ENCODE results near the gene CELA3B. TPM values are rescaled to one million over a fixed set of nuclear protein-coding genes. Genes with fewer than 3 reads are reported as not detected.
"Not testable (repeated sequence)": the region's sequence is repeated elsewhere in the genome, so short reads cannot be mapped to it uniquely, and the experiment has no call there.

The CELA3B gene, protein sequence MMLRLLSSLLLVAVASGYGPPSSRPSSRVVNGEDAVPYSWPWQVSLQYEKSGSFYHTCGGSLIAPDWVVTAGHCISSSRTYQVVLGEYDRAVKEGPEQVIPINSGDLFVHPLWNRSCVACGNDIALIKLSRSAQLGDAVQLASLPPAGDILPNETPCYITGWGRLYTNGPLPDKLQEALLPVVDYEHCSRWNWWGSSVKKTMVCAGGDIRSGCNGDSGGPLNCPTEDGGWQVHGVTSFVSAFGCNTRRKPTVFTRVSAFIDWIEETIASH
- polyA plus RNA-seq (ENCODE audit: insufficient read length), result 0.38 TPM
- long read RNA-seq, donor 1, result 0 reads
- long read RNA-seq, donor 2, result 0 reads
- long read RNA-seq, donor 3, result 0 reads
- long read RNA-seq, donor 4, result 0 reads
- long read RNA-seq, donor 5, result 0 reads
- long read RNA-seq, donor 6, result 0 reads
- long read RNA-seq, donor 7, result 0 reads
- long read RNA-seq, donor 8, result 0 reads

DNA sequence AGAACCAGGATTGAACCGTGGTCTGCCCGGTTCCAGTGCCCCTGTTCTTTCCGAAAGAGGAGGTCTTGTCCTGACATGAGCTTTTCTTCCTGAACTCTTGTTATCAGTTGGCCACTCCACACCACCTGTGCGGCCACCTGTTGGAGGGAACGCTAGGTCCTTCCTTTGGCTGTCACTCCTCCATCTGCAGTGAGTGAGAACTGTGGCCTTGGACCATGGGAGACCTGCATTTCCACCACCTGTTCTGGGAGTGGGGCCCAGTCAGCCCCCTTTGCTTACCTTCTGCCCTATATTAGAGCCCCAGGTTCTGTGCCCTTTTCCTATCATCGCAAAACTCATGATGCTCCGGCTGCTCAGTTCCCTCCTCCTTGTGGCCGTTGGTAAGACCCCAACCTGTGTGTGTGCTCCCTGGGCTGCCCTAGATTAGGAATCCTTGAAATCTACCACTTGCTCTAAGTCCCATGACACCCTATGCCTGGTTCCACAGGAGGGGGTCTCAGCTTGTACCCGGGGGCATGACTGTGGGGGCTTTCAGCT lies at the start of gene CELA3B:
TSS of gene CELA3B (plus strand) at position 320 of the 537 bp plus-strand sequence. CDS start at position 338, 18 bp downstream.
- DNase-seq, result not testable (repeated sequence)

DNA sequence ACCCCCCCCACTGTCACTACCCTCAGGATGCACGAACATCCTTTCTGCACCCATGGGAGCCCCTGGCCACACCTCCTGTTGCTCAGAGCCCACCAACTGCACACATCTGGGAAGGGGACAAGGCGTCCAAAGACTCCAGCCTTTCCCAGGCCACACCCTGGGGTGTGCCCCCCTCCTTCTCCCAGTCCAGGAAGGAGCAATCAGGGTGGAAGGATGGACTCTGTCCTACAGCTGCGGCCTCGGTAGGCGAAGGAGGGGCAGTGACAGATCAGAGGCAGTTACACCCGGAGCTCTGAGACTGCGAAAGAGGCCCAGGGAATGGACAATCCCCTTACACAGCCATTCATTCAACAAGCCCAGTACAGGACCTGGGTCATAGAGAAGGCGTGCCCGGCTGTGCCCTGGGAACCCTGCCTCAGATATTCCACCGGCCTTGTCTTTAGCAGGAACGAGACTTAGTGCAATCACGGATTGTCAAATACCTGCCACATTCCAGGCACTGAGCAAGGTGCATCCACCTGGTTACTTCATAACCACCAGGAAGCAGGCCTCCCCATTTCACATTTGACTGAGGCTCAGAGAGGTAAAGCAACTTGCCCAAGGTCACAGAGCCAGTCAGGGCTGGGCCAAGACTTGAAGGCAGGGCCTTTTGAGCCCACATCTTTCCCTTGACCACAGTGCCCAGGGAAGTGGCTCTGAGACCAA lies 49.1 kb upstream of the CELA3B start:
- no peak for DNase-seq

DNA sequence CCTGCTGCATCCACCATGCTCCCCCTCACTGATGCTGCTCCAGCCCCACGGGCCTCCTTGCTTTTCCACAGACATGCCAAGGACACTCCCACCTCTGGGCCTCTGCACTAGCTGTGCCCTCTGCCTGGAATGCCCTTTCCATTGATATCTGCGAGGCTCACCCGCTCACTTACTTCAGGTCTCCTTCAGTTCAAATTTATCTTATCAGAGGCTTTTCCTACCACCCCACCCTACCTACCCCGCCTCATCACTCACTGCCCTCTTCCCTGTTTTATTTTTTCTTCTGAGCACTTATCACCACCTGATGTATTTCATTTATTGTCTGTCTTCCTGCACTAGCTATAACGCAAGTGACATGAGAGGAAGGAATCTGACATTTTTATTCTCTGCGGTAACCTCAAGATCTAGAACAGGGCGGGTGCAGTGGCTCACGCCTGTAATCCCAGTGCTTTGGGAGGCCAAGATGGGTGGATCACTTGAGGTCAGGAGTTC lies 46.7 kb upstream of the CELA3B start:
- no peak for DNase-seq

DNA sequence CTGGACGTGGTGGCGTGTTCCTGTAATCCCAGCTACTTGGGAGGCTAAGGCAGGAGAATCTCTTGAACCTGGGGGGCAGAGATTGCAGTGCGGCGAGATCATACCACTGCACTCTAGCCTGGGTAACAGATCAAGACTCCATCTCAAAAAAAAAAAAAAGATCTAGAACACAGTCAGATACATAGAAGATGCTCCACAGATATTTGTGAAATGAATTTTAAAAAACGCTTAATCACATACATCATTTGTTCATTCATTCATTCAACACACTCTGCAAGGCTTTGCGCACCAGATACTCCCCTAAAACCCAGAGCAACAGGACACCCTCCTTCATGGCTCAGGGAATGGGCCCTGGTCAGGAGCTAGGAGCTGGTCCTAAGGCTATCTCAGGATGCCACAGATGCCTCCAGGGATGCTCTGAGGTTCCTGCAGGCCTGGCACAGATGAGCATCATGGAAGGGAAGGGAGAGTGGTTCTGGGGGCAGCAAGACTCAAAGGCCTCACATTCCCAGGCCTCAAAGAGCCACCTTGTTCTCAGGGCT lies 46.1 kb upstream of the CELA3B start:
- no peak for DNase-seq

DNA sequence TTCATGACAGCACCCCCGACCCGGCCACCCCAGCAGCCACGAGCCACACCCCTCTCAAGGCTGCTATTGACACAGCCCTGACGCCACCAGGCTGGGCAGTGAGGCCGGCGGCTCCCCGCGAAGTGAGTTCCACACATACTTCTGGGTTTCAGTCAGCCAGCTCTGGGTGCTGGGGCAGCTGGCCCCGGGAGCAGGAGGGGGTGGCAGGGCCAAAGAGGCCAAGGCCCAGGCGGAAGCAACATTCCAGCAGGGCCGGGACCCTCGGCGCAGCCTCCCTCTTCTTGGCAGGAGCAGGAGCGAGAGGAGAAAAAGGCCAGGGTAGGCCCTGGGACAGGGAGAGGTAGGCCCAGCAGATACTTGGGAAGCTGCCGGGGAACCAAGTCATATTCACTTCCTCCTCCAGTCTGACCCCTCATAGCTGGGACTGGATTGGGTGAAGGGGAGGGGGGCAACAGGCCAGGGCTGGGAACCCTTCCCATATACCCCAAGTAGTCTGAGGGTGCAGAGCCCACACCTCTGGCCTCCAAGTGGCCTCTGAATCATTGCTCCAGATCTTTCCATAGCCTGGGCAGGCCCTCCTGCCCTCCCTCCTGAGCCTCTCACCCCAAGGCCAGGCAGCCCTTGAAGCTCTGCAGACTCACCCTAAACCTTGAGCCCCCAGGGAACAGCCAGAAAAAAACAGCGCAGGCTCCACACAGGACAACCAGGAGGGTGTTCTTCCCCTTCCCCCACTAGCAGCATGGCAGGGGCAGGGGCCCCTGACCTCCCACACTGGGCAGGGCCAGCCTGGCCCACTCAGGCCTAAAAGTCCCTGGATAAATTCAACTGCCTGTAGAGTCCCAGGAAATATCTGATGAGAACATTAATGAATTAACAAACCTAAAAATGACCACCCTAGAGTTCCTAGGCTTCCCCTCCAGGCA lies 45.4 kb upstream of the CELA3B start:
- DNase-seq, result no peak

DNA sequence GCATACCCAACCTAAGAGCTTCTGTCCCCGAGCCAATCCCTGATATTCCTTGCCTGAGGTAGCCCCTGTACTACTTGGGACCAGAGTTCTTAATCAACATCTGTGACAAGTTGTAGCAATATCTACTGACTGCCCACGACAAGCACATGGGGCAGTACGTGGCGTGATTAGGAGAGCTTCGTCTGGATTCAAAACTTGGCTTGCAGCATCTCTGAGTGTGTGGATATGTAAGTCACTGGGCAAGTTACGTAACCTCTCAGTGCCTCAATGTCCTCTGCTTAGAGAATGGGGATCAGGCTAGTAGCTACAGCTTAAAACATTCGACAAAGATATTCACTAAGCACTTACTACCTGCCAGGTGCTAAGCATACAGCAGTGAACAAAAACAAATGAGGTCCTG lies 44.7 kb upstream of the CELA3B start:
- no peak for DNase-seq

DNA sequence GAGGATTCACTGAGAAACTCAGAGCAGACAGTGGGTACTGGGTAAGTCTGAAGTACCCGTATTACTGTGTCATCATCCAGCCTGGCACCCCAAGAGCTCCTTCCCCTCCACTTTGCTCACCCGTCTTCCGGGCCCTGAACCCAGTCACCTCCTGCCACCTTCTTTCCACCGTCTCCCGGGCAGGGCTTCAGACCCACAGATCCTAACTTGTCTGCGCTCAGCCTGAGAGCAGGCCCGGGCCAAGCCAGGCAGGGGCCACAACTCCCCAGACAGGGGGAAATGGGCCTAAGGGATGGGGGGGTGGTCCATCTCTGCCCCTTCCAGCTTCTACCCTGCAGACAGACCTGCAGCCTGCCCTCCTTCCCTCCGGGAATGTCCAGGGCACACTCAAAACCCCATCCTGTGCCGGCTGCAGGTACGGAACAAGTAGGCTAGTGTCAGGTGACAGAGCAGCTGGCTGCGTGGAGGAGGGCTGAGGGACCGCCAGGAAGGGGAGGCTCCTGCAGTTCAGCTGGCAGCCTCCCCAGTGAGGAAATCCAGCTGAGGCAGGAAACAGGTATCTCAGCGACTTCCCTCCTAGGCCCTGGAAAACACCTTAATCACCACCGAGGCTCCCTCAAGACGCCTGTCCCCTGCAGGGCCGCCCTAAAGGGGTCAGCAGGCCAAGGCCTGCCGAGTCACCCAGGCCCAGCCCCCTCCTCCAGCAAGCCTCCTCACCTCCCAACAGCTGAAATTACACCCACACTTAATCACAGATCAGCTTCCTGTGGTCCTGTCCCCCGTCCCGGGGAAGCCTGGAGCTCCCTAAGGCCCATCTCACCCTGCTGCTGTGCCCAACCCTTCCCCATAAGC lies 43.2 kb upstream of the CELA3B start:
- no peak for DNase-seq

DNA sequence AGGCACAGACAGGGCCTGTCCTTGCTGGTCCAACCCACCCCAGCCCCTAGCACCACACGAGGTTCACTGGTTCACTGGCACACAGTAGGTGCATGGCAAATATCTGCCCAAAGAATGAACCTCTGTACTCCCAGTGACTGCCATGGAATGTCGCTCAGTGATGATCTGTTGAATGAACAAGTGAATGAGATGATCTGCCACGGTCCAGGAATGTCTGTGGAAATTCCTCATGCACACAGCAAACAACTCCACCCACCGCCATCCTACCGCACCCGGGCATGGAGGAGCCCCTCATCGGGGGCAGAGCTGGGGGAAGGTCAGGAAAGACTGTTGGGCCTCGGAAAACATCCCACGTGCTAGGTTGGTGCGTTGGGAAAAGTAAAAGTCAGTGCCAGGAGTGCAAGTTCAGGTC lies 41.4 kb upstream of the CELA3B start:
- no peak for DNase-seq

DNA sequence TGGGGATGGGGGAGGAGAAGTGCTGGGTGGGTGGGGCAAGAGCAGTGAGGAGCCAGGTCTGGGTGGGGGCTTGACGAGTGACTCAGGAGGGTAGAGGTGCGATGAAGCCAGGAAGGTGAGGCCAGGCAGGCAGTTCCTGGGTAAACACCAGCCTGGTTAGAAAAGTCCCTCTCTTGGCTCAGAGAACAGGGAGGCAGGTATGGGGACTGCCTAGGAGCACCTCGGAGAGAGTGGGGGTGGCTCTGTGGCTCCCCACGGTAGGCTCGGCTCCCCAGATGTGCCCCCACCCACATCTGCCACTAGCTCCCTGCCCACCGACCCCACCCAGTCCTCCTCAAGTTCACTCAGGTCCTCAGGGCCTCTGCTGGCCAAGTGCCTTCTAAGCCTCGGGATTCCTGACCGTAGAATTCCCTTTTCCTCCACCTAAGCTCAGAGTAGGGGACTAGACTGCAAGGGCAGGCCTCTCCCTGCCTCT lies 40.9 kb upstream of the CELA3B start:
- no peak for DNase-seq

DNA sequence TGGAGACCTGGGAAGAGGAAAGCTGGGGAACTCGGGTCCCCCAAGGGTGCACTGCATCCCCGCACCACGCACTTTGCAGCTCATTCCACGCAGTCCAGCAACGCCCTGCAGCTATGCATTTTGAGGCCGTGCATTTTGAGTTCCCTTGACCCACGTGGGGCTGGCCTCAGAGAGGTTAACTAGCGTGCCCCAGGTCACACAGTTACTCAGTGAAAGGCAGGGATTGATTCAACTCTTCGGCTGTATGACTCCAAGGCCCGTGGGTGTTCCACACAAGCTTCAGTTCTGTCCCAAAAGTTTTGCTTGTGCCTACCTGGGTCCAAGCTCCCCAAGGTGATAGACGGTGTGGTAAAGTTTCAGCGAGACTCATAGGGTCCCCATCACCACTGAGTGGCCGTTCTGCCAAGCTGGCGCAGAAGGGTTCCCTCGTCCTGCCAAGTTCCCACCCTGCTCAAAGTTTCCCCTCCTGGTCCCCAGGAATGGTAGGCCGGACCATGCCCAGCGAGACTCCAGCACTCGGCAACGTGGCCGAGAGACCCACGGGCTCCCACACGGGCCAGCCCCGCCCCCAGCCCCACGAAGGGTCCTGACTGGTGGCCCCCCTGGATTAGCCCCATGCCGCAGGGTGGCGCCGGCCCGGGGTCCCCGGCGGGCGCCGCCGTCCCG lies 40.3 kb upstream of the CELA3B start:
- no peak for DNase-seq

DNA sequence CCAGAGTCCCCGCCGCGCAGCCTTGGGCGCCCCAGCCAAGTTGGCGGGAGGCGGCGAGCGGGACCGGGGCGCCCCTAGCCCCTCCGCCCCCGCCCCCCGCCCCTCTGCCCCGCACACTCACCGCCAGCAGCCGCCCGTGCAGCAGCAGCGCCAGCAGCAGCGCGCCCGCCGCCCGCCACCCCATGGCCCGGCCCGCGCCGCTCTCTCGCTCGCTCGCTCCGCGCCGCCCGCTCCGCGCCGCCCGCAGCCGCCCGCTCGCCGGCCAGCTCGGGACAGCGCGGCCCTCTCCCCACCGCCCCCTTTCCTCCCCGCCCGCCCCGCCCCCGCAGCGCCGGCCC lies 39.8 kb upstream of the CELA3B start, which contains the start of gene HSPG2:
TSS of gene HSPG2 (minus strand) at position 277 of the 338 bp plus-strand sequence. CDS start at position 184, 93 bp downstream.
- no peak for DNase-seq

DNA sequence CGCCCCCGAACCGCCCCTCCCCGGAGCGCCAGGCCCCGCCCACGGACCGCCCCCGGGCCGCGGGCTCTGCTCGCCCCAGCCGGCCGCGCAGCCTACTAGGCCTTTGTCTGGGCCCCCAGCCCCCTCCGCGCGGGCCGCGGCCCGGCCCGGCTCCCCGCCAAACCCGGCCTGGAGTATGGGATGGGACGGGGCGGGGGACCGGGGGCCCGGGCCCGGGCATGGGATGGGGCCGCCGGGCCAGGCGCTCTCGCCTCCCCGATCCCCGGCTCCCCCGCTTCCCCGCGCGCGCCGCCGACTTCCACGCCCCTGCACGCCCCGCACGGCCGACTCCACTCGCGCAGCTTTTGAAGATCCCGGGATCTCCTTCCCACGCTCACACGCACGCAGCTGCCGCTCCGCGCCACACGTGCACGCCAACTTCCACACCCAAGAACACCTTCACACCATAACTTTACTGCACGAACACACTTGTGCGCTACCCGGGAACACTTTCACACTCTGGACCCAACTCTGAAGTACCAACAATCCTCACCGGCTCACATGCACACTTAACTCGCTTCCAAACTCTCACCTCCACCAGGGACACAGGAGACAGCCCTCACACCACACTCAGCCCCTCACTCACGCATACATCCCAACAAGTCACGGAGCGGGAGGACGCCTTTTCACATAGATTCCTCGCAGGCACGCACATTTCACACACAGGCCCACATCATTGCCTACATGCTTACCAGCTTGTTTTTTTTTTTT lies 39.3 kb upstream of the CELA3B start:
- peak; percentile 84 for DNase-seq

DNA sequence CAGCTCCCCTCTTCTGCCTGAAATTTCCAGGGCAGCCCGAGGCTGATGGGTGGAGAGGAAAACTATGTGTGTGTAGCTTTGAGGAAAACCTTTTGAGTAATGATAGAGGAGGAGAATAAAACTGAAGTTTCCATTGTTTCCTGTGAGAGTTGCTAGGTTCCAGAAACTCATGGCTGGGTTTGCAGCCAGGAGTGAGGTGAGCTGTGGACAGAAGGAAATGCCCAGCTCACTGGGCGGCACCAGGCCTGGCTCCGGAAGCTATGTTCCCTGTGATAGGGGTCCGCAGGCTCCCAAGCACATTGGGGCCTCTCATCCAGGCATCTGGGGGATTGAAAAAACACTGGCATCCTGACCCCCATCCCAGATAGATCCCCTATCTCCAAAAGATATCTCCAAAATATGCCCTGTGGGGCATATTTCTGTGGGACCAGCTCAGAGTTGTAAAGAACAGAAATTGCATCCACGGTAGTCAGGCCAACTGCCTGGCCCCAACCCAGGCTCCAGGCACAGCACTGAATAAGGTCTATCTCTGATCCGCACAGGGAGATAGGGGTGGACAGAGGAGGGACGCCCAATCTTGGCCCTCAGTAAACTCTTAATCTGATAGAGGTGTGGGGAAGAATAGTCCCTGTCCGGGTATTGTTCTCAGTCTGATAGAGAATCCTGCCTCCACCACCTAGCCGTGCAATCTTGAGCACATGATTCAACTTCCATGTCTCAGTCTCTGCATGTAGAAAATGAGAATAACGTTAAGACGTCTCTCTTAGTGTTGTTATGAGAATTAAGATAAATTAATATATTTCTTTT lies 37.9 kb upstream of the CELA3B start:
- no peak for DNase-seq

DNA sequence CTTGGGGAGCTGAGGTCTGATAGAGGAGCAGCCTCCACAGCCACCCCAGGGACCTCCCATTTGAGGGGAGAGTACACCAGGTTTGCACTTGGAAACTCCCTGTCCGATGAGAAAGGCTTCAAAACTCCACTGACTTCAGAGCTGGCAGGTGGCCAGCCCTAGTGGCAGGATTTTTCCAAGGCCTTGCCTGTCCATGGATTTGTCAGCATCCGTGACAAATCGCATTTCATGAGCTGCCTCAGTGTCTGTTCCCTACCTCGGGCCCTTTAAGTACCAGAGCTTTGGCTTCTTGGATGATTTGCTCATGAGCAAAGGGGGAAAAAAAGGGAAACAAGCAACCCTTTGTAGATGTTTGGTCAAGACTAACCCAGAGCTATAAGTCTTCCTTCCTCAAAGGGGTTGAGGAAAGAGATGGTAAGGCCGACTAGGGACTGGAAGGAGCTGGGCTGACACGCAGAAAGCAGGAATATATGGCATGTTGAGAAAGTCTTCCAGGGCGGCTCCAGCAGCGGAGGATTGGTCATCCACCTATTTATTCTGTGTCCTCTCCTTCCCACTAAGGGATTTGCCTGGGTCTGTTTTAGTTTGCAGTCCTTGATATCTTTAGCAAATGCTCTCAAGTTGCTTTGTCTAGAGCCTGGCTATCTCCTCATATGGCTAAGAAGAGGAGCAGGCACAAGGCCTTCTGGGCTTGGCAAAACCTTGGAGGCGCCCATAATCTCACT lies 37.0 kb upstream of the CELA3B start:
- DNase-seq, result peak; percentile 77

DNA sequence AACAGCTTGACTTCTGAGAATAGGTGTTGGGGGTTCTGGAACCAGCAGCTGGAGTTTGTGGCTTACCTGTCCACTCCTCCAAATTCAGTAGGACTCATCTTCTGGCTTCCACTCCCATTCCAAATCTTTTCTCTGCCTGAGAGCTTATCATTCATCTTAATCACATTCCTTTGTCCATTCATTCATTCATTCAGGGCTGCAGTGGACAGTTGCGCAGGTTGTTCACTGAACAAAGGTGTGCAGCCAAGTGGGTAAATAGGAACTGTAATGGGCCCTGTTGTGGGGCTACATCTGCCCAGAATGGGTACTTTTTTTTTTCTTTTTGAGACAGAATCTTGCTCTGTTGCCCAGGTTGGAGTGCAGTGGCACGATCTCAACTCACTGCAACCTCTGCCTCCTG lies 36.3 kb upstream of the CELA3B start:
- no peak for DNase-seq

DNA sequence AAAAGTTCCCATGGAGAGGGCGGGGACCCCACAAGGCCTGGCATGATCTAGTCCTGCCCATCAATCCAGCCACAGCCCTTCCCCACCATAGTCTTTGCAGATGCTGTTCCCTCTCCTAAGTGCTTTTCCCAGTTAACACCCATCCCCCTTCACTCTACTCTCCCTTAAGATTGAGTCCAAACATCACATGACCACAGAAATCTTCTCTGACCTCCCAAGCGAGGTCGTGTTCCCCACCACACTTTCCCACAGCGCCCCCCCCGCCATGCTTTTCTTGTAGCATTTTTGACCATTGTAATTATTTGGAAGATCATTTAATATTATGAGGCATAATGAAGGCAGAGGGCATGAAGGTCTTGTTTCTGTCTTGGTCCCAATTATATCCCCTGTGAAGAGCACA lies 35.5 kb upstream of the CELA3B start:
- DNase-seq, result no peak

DNA sequence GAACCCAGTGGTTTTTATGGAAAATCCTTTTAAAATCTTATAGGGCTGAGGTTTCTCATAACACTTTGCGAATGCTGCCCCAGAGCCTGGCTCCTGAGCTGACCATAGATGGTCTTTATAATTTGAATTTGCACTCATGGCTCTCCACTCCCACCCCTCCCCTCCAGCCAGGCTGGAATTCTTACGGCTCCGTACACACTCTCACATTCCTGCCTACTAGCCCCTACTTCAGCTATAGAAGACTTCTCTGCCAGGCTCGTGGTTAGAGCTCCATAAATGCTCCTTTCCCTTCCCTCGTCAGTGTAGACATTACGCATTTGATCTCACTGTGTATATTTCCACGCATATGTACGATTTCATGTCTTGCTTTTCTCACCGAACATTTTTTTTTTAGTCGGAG lies 34.4 kb upstream of the CELA3B start:
- no peak for DNase-seq

Measured in left kidney (tissue), 8 donors.